HCT116 (cell line): Measurements from ENCODE around the gene DCLK3. TPM values are rescaled to one million over a fixed set of nuclear protein-coding genes. Genes with fewer than 3 reads are reported as not detected.

Experiments used
- ATAC-seq: fragments of 200-7000 bp; cut with Tn5 transposase; 2 replicates; pipeline ENCODE4 v1.9.1; 2020; ENCODE audit warnings: mild to moderate bottlenecking, moderate library complexity
- BruUV-seq: library from RNA; stranded (reverse); fragments of 400-500 nt; replicated peaks from 2 replicates; lab custom pipeline; 2021; lab: Mats Ljungman, UMichigan
- CTCF ChIA-PET: fragments of 300-600 bp; sonication (Branson Sonifier 250); formaldehyde crosslinking; loops from one replicate; lab custom pipeline; 2021; ENCODE audit warnings: antibody characterized with exemption; lab: Charles Lee
- POLR2A ChIA-PET: fragments of 300-600, 350-600 bp; sonication (Branson Sonifier 250); formaldehyde crosslinking; loops from one replicate; lab custom pipeline; 2021; ENCODE audit warnings: antibody characterized with exemption; lab: Charles Lee
- RAD21 ChIA-PET, 2 experiments: fragments of 300-600 bp; sonication (Branson Sonifier 250); formaldehyde crosslinking; loops; one replicate each; lab custom pipeline; 2023; ENCODE audit warnings: low total read pairs in 2 of 2; ENCODE audit not compliant: uncharacterized antibody in 2 of 2, unreplicated experiment in 2 of 2, low non-redundant PET in 1 of 2; lab: Charles Lee
- DNase-seq: peaks from one replicate; pipeline ENCODE4 v3.0.0-alpha.2; 2010; ENCODE audit warnings: low read depth, low spot score
- H2AFZ ChIP-seq: fragments of 200-600 bp; shearing (Covaris generic), sonication (generic); 2 replicates; pipeline ENCODE4 v1.6.1; 2017; ENCODE audit warnings: low read depth, mixed run types, mixed read lengths, antibody characterized with exemption, low read length; ENCODE audit not compliant: poor library complexity, severe bottlenecking
- H3K27ac ChIP-seq: 2 replicates; pipeline ENCODE4 v1.5.1; 2012; ENCODE audit warnings: low read depth, low read length
- H3K27me3 ChIP-seq: fragments of 200-600 bp; sonication (generic); 2 replicates; pipeline ENCODE4 v1.6.1; 2016; ENCODE audit warnings: mixed run types, low read length, mixed read lengths; ENCODE audit not compliant: insufficient read depth
- H3K36me3 ChIP-seq, 2 experiments: fragments of 200-500 bp in 1 of 2; fragments of 200-600 bp in 1 of 2; sonication (Bioruptor generic) in 1 of 2; sonication (generic) in 1 of 2; 2 replicates each; pipeline versions ENCODE4 v1.5.1 to v1.6.1; 2014 to 2016; ENCODE audit warnings: low read length in 2 of 2, inconsistent platforms in 1 of 2, mixed read lengths in 1 of 2, mixed run types in 1 of 2; ENCODE audit not compliant: insufficient read depth in 2 of 2, control insufficient read depth in 1 of 2
- H3K4me1 ChIP-seq, 2 experiments: fragments of 200-600 bp in 1 of 2; sonication (generic) in 1 of 2; 2 replicates each; pipeline versions ENCODE4 v1.5.1 to v1.6.1; 2012 to 2017; ENCODE audit warnings: low read length in 2 of 2, inconsistent platforms in 1 of 2, mild to moderate bottlenecking in 1 of 2, mixed read lengths in 1 of 2, mixed run types in 1 of 2, moderate library complexity in 1 of 2; ENCODE audit not compliant: insufficient read depth in 2 of 2, control insufficient read depth in 1 of 2
- H3K4me2 ChIP-seq: fragments of 200-600 bp; sonication (generic); 2 replicates; pipeline ENCODE4 v1.6.1; 2017; ENCODE audit warnings: mixed run types, low read length, mixed read lengths
- H3K4me3 ChIP-seq, 2 experiments: fragments of 200-600 bp in 1 of 2; sonication (generic) in 1 of 2; replicated peaks in 1 of 2; 2 replicates each; pipeline ENCODE4 v1.5.1; 2011 to 2016; ENCODE audit warnings: low read length in 2 of 2, control low read depth in 1 of 2, low read depth in 1 of 2, mild to moderate bottlenecking in 1 of 2, mixed read lengths in 1 of 2, mixed run types in 1 of 2
- H3K79me2 ChIP-seq: fragments of 200-600 bp; sonication (generic); 2 replicates; pipeline ENCODE4 v1.6.1; 2017; ENCODE audit warnings: mild to moderate bottlenecking, mixed run types, low read length, moderate library complexity, mixed read lengths; ENCODE audit not compliant: insufficient read depth
- H3K9ac ChIP-seq: fragments of 200-600 bp; sonication (generic); 2 replicates; pipeline ENCODE4 v1.6.1; 2016; ENCODE audit warnings: low read length, mixed read lengths
- H3K9me2 ChIP-seq: fragments of 200-600 bp; sonication (generic), shearing (Covaris generic); 2 replicates; pipeline ENCODE4 v1.6.1; 2017; ENCODE audit warnings: mixed run types, mild to moderate bottlenecking, moderate library complexity; ENCODE audit not compliant: insufficient read depth
- H3K9me3 ChIP-seq, 2 experiments: fragments of 200-500 bp in 1 of 2; fragments of 200-600 bp in 1 of 2; sonication (Bioruptor generic) in 1 of 2; sonication (generic) in 1 of 2; 2 replicates each; pipeline ENCODE4 v1.6.1; 2014 to 2017; ENCODE audit warnings: low read length in 2 of 2, mixed read lengths in 2 of 2, inconsistent platforms in 1 of 2, low read depth in 1 of 2, mild to moderate bottlenecking in 1 of 2, mixed run types in 1 of 2, moderate library complexity in 1 of 2; ENCODE audit not compliant: control insufficient read depth in 1 of 2, insufficient read depth in 1 of 2
- H4K20me1 ChIP-seq: fragments of 200-600 bp; sonication (generic), shearing (Covaris generic); 2 replicates; pipeline ENCODE4 v1.6.1; 2017; ENCODE audit warnings: mixed run types, mild to moderate bottlenecking, moderate library complexity; ENCODE audit not compliant: insufficient read depth
- CBX3 ChIP-seq: IDR thresholded peaks from 2 replicates; pipeline ENCODE4 v1.6.1; 2012; ENCODE audit warnings: low read depth
- CEBPB ChIP-seq: IDR thresholded peaks from 2 replicates; pipeline ENCODE4 v1.6.1; 2012; ENCODE audit warnings: low read depth
- CTCF ChIP-seq, 3 experiments: fragments of 200-600 bp in 1 of 3; sonication (generic) in 1 of 3; IDR thresholded peaks in 2 of 3; conservative IDR thresholded peaks in 1 of 3; 2 replicates each; pipeline ENCODE4 v1.5.1; 2012 to 2017; ENCODE audit warnings: low read depth in 2 of 3, low read length in 2 of 3, antibody characterized with exemption in 1 of 3, borderline replicate concordance in 1 of 3, control low read depth in 1 of 3, mild to moderate bottlenecking in 1 of 3, mixed read lengths in 1 of 3, mixed run types in 1 of 3, moderate library complexity in 1 of 3; ENCODE audit not compliant: insufficient read depth in 1 of 3
- EGR1 ChIP-seq: IDR thresholded peaks from 2 replicates; pipeline ENCODE4 v1.6.1; 2012; ENCODE audit warnings: low read depth
- ELF1 ChIP-seq: IDR thresholded peaks from 2 replicates; pipeline ENCODE4 v1.6.1; 2012; ENCODE audit warnings: low read depth, borderline replicate concordance
- EZH2 ChIP-seq: fragments of 200-600 bp; sonication (generic); IDR thresholded peaks from 2 replicates; pipeline ENCODE4 v1.6.1; 2017; ENCODE audit warnings: antibody characterized with exemption, mixed run types
- FOSL1 ChIP-seq: IDR thresholded peaks from 2 replicates; pipeline ENCODE4 v1.6.1; 2012; ENCODE audit warnings: low read depth
- JUND ChIP-seq: IDR thresholded peaks from 2 replicates; pipeline ENCODE4 v1.6.1; 2012
- POLR2A ChIP-seq: IDR thresholded peaks from 2 replicates; pipeline ENCODE4 v1.7.0; 2011; ENCODE audit warnings: borderline replicate concordance; ENCODE audit not compliant: insufficient read depth, insufficient read length; ENCODE audit errors: extremely low read depth
- POLR2AphosphoS5 ChIP-seq: IDR thresholded peaks from 2 replicates; pipeline ENCODE4 v1.6.1; 2011; ENCODE audit warnings: mild to moderate bottlenecking, low read depth, low read length, moderate library complexity
- RAD21 ChIP-seq: IDR thresholded peaks from 2 replicates; pipeline ENCODE4 v1.6.1; 2012; ENCODE audit warnings: low read depth, mild to moderate bottlenecking
- REST ChIP-seq: IDR thresholded peaks from 2 replicates; pipeline ENCODE4 v1.6.1; 2012; ENCODE audit warnings: low read depth
- SIN3A ChIP-seq: IDR thresholded peaks from 2 replicates; pipeline ENCODE4 v1.6.1; 2012; ENCODE audit warnings: low read depth
- SP1 ChIP-seq: IDR thresholded peaks from 2 replicates; pipeline ENCODE4 v1.6.1; 2012; ENCODE audit warnings: low read depth
- SRF ChIP-seq: IDR thresholded peaks from 2 replicates; pipeline ENCODE4 v1.6.1; 2012; ENCODE audit warnings: low read depth
- TCF7L2 ChIP-seq: IDR thresholded peaks from 2 replicates; pipeline ENCODE4 v1.7.0; 2011; ENCODE audit warnings: borderline replicate concordance, inconsistent platforms; ENCODE audit not compliant: insufficient read depth, insufficient read length; ENCODE audit errors: extremely low read depth
- ZNF274 ChIP-seq: fragments of 200-500 bp; sonication (Bioruptor generic); IDR thresholded peaks from 2 replicates; pipeline ENCODE4 v1.6.1; 2014; ENCODE audit warnings: mild to moderate bottlenecking, low read depth, low read length, inconsistent platforms
- intact Hi-C: fragments of 100-400 bp; cut with micrococcal nuclease; formaldehyde crosslinking; loops from 2 replicates; pipeline ENCODE4 v1.10.0; 2022
- total RNA-seq: library from RNA; stranded (reverse); gene quantifications from one replicate; pipeline ENCODE4 v1.2.1, GENCODE V29; 2021; ENCODE audit not compliant: unreplicated experiment
- TF ChIP-seq, protein P1 (sequence below): IDR thresholded peaks from 2 replicates; pipeline ENCODE4 v1.6.1; 2012
- TF ChIP-seq, protein P2 (sequence below): IDR thresholded peaks from 2 replicates; pipeline ENCODE4 v1.6.1; 2012

Gene DCLK3
- total RNA-seq, 1 experiment from 2014 or later: not detected

- DNase-seq: peak; percentile 34
- Histone ChIP-seq H2AFZ (no peak overlapping the region), H3K9me3 (no peaks in the 10 kb centered on the region), H3K4me3 (no peak overlapping the region), H3K27ac (no peak overlapping the region), H3K79me2 (no peaks in the 10 kb centered on the region), H3K27me3 (no peaks in the 10 kb centered on the region), H4K20me1 (no peaks in the 10 kb centered on the region), H3K36me3 (no peaks in the 10 kb centered on the region), H3K9ac (no peak overlapping the region)
- no TSS peak for BruUV-seq
- ChIA-PET CTCF (no interaction called here), RAD21 (no interaction called here)
- ATAC-seq: 0 out of 2 replicates have a peak, but pooled peaks have one; percentile 45
- TF ChIP-seq JUND (peak; percentile 65), ELF1 (no peak), POLR2AphosphoS5 (no peak), CEBPB (peak; percentile 86), EZH2 (no peak), RAD21 (no peak), REST (no peak), POLR2A (no peak), CBX3 (peak; percentile 17; the same call in 1 of the 2 replicates), SRF (no peak), SP1 (peak; percentile 36; the same call in 1 of the 2 replicates), FOSL1 (peak; percentile 70), ZNF274 (no peak), EGR1 (no peak), SIN3A (no peak), TCF7L2 (no peak), CTCF (IDR thresholded peaks at IDR 0.05 in 2 of 3, conservative IDR thresholded peaks at IDR 0.05 in 1 of 3; ENCODE audit: borderline replicate concordance in 1 of 3, insufficient read depth in 1 of 3, low read depth in 2 of 3, low read length in 2 of 3) (no peak)
- TF ChIP-seq, protein P1, sequence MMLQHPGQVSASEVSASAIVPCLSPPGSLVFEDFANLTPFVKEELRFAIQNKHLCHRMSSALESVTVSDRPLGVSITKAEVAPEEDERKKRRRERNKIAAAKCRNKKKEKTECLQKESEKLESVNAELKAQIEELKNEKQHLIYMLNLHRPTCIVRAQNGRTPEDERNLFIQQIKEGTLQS: 0 out of 2 replicates have a peak, but pooled peaks have one; percentile 54
- TF ChIP-seq, protein P2, sequence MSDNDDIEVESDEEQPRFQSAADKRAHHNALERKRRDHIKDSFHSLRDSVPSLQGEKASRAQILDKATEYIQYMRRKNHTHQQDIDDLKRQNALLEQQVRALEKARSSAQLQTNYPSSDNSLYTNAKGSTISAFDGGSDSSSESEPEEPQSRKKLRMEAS: no peak
- TF ChIP-seq, all 23 proteins: peak for 6
- H3K4me2 ChIP-seq: peak overlapping the region; percentile 34
- intact Hi-C loops: no loop called here
- POLR2A ChIA-PET: no interaction called here
- H3K4me1 ChIP-seq: peaks cover 3 to 29% of the 10 kb centered on the region in 2 experiments
- no peaks in the 10 kb centered on the region for H3K9me2 ChIP-seq
Observed at GRCh38 chr3:36679384-36680200, 84.8 kb downstream of the DCLK3 start.
